ENCODE measurements around the gene KCNJ10.

- no peak for TF ChIP-seq CTCF (IDR thresholded peaks at IDR 0.05; ENCODE audit: poor library complexity)
- no peak for TF ChIP-seq EZH2 (IDR thresholded peaks at IDR 0.05; ENCODE audit: borderline replicate concordance)
- no peak for TF ChIP-seq EZH2phosphoT487 (IDR thresholded peaks at IDR 0.05; ENCODE audit: low read depth, severe bottlenecking, unreplicated experiment)
Observed at GRCh38 chr1:159951551-159951950, 118.4 kb downstream of the KCNJ10 start.
